GM12892 (cell line): ENCODE measurements around the gene BUD13.

Experiments
- DNase-seq: peaks from one replicate; pipeline ENCODE4 v3.0.0; 2011; ENCODE audit not compliant: insufficient read length
- FAIRE-seq: peaks from 2 replicates; lab custom pipeline; 2011; peaks lifted over from hg19 to GRCh38; lab: Jason Lieb, UNC
- POLR2A ChIP-seq: IDR thresholded peaks from 2 replicates; pipeline ENCODE4 v1.6.1; 2011; ENCODE audit warnings: low read depth, low read length, control low read depth
- POLR2AphosphoS5 ChIP-seq: IDR thresholded peaks from 2 replicates; pipeline ENCODE4 v1.6.1; 2011; ENCODE audit warnings: low read depth, low read length, control low read depth
- TAF1 ChIP-seq: IDR thresholded peaks from 2 replicates; pipeline ENCODE4 v1.6.1; 2011; ENCODE audit warnings: low read depth, mild to moderate bottlenecking, control low read depth, low read length, borderline replicate concordance

BUD13 gene

GRCh38 chr11:116721988-116722387 is 50.8 kb downstream of the BUD13 start:
- TF ChIP-seq POLR2AphosphoS5 (no peak), TAF1 (no peak), POLR2A (no peak)
- no peak for FAIRE-seq
- no peak for DNase-seq

- FAIRE-seq = no peak
- TF ChIP-seq POLR2AphosphoS5 (no peak), POLR2A (no peak), TAF1 (no peak)
These were observed 51.9 kb downstream of the BUD13 start for GRCh38 chr11:116720895-116721294.

GRCh38 chr11:116718955-116719501 is 53.8 kb downstream of the BUD13 start:
- DNase-seq (no peak), FAIRE-seq (no peak)
- no peak for TF ChIP-seq POLR2A
- no peak for TF ChIP-seq POLR2AphosphoS5
- no peak for TF ChIP-seq TAF1

More at GRCh38 chr11:116720895-116721294, 51.9 kb downstream of the BUD13 start:
- DNase-seq = no peak

GRCh38 chr11:116716621-116717020 is 56.2 kb downstream of the BUD13 start:
- FAIRE-seq = no peak
- DNase-seq = no peak
- TF ChIP-seq POLR2AphosphoS5 (no peak), TAF1 (no peak), POLR2A (no peak)

- DNase-seq (no peak), FAIRE-seq (no peak)
- TF ChIP-seq POLR2AphosphoS5 = no peak
- TF ChIP-seq TAF1 = no peak
- no peak for TF ChIP-seq POLR2A
These were observed 57.4 kb downstream of the BUD13 start for GRCh38 chr11:116715383-116715782.

- FAIRE-seq (no peak), DNase-seq (no peak)
- no peak for TF ChIP-seq POLR2A
- TF ChIP-seq TAF1 = no peak
- TF ChIP-seq POLR2AphosphoS5 = no peak
These were observed 57.9 kb downstream of the BUD13 start for GRCh38 chr11:116714902-116715301.

GRCh38 chr11:116712428-116712827 is 60.4 kb downstream of the BUD13 start:
- FAIRE-seq = no peak
- no peak for TF ChIP-seq TAF1
- no peak for TF ChIP-seq POLR2A
- no peak for TF ChIP-seq POLR2AphosphoS5
- DNase-seq = no peak

- no peak for FAIRE-seq
These were observed 62.0 kb downstream of the BUD13 start for GRCh38 chr11:116710762-116711161.

GRCh38 chr11:116710001-116710674 is 62.6 kb downstream of the BUD13 start:
- no peak for DNase-seq
- no peak for FAIRE-seq
- no peak for TF ChIP-seq TAF1
- TF ChIP-seq POLR2A = no peak
- no peak for TF ChIP-seq POLR2AphosphoS5

More at GRCh38 chr11:116710762-116711161, 62.0 kb downstream of the BUD13 start:
- TF ChIP-seq POLR2A (no peak), POLR2AphosphoS5 (no peak), TAF1 (no peak)
- DNase-seq = no peak

GRCh38 chr11:116707746-116708145 is 65.0 kb downstream of the BUD13 start:
- FAIRE-seq = no peak
- DNase-seq = no peak
- no peak for TF ChIP-seq POLR2AphosphoS5
- TF ChIP-seq TAF1 = no peak
- TF ChIP-seq POLR2A = no peak

GRCh38 chr11:116707161-116707629 is 65.6 kb downstream of the BUD13 start:
- DNase-seq (no peak), FAIRE-seq (no peak)
- TF ChIP-seq TAF1 = no peak
- TF ChIP-seq POLR2AphosphoS5 = no peak
- no peak for TF ChIP-seq POLR2A

GRCh38 chr11:116703421-116703820 is 69.4 kb downstream of the BUD13 start:
- DNase-seq (no peak), FAIRE-seq (no peak)
- no peak for TF ChIP-seq POLR2AphosphoS5
- no peak for TF ChIP-seq POLR2A
- no peak for TF ChIP-seq TAF1
